GM18507 (cell line): ENCODE measurements around the gene FOXRED1.
A peak's percentile ranks its signal among the peaks of the same experiment; 100 is the strongest.
"Not testable (repeated sequence)": the region's sequence is repeated elsewhere in the genome, so short reads cannot be mapped to it uniquely, and the experiment has no call there.

Experiments
- DNase-seq: peaks from one replicate; pipeline ENCODE4 v3.0.0; 2011; ENCODE audit warnings: low read depth; ENCODE audit not compliant: insufficient read length; ENCODE audit errors: extremely low spot score
- FAIRE-seq: peaks from 2 replicates; lab custom pipeline; 2011; peaks lifted over from hg19 to GRCh38; lab: Jason Lieb, UNC

The FOXRED1 gene

DNA sequence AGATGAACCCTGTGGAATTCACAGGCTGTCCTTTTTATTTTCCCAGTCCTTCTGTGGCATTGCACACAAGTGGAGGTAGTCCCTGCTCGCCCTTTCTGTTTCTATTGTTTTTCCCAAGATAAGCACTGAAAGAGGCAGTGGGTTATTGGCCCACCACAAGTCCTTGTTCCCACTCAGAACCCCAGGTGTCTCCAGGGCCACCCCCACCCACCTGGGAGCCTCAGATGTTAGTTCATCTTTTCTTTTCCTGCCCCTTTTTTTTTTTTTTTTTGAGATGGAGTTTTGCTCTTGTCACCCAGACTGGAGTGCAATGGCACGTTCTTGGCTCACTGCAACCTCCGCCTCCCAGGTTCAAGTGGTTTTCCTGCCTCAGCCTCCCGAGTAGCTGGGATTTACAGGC is 39.8 kb downstream of the FOXRED1 start:
- not testable (repeated sequence) for DNase-seq, FAIRE-seq

DNA sequence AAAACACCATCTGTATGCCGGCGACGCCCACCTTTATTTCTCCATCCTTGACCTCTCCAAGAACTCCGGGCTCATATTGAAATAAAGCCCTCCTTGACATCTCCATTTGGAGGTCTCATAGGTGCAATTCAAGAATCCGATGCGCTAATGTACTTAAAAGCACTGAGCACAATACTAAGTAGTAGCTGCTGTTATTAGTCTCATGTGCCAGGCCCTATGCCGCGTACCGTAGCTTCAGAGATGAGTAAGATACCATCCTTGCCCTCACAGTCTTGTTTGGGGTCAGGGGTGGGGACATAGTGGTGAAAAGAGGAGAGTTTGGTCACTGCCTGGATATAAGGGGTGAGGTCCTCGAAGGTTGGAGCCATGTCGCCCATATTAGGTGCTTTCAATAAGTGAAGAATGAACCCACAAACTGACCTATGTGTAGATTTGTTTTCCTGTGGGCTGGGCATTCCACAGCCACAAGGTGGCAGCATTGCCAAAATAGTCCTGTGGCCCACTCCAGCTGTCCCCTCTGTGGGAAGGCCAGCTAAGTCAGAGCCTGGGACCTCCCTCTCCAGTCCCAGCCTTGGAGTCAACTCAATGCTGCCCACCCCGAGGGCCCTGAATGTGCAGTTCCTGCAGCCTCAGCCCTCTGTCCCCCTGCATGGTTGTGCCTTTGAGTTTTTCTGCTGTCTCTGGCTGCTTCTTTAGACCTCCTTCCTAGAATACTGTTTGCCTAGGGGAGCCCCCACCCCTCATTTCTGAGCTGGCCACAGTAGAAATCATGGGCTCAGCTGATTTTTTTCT is 41.4 kb downstream of the FOXRED1 start:
- DNase-seq, result no peak
- peak; percentile 54 for FAIRE-seq

DNA sequence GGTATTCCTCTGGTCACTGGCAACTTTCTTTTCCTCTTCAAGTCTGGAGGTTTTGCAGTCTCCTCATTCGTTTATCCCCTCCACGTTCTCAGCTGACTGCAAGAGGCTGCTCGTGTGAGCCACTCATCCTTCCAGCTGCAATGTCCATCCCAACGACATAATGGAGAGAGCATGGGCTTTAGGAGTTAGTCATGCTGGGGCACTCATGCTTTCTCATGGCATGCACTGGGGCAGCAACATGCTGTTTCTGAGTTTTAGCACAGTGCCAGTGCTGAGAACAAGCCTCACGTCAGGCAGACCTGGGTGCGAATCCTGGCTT is 42.0 kb downstream of the FOXRED1 start:
- no peak for FAIRE-seq
- DNase-seq, result no peak

DNA sequence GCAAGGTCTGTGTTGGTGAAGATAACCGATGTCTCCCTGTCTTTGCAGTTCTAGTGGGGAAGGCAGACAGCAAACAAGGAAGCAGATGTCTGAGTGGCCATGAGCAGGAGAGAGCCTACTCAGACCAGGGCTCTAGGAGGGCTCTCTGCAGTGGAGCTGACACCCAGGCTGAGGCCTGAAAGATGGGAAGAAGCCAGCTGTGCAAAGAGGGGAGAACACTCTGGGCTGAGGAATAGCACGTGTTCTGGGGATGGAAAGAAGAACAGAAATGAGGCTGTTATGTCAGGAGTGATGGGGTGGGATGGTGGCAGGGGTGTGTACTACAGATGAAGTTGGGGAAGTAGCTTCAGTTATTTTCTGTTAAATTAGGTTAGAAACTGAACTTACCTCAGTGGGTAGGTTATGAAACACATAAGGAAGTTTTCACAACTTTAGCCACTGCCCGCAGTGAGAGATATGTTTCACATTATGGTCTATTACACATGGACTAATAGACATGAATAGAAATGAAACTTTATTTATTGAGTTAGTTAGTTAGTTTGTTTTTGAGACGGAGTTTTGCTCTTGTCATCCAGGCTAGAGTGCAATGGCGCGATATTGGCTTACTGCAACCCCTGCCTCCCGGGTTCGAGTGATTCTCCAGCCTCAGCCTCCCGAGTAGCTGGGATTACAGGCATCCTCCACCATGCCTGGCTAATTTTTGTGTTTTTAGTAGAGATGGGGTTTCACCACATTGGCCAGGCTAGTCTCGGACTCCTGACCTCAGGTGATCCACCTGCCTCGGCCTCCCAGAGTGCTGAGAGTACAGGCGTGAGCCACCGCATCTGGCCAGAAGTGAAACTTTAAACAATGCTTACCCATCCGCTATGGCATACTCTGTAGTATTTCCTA is 42.7 kb downstream of the FOXRED1 start:
- peak; percentile 70 for FAIRE-seq

DNA sequence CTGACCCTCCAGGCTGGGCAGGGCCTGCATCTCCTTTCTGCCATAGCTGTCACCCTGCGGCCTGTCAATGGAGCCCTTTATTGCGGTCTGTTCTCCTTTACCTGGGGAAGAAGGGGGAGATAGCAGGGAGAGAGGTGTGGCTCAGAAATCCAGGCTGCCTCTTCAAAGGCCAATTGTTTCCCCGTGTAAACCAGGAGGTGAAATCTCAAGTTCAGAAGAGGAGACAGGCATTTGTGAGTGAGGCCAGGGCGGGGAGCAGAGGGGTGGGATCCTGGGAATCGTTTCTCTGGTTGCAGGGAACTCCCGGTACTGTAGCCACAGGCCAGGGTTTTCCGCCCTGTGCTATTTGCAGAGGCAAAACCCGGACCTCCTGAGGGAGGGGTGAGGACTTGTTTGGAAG is 44.0 kb downstream of the FOXRED1 start:
- FAIRE-seq (no peak), DNase-seq (no peak)

More for the DNA sequence above, 42.7 kb downstream of the FOXRED1 start:
- DNase-seq, result no peak

DNA sequence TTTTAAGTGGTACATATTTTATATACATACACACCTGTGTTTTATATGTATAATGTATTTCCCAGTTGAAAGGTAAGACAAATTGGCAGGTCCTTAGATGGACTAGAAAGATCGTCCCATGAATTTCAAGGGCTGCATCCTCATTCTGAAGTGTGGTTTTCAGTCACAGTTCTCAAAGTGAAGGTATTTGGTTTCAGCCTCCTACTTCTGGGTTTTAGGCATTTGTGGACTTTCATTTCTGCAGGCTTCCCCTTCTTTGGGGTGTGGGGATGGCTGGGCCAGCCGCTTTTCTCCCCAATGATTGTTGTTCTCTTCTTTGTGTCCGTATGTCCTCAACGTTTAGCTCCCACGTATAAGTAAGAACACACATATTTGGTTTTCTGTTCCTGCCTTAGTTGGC is 44.9 kb downstream of the FOXRED1 start:
- FAIRE-seq (peak; percentile 50), DNase-seq (no peak)

DNA sequence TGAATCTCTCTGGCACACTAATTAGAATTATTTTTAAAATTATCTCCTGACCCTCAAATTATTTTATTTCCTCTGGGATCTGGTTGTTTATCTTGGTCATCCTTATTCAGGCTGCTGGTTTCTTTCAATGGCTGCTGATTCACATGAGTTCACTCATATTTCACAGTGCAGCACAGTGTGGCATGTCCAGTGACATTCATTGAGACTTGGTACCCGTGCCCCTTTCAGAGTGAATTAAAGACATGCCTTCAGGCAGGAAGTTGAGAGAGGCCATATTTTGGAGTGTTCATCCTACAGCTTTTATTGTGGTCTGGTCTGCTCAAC is 48.4 kb downstream of the FOXRED1 start:
- DNase-seq (no peak), FAIRE-seq (no peak)

DNA sequence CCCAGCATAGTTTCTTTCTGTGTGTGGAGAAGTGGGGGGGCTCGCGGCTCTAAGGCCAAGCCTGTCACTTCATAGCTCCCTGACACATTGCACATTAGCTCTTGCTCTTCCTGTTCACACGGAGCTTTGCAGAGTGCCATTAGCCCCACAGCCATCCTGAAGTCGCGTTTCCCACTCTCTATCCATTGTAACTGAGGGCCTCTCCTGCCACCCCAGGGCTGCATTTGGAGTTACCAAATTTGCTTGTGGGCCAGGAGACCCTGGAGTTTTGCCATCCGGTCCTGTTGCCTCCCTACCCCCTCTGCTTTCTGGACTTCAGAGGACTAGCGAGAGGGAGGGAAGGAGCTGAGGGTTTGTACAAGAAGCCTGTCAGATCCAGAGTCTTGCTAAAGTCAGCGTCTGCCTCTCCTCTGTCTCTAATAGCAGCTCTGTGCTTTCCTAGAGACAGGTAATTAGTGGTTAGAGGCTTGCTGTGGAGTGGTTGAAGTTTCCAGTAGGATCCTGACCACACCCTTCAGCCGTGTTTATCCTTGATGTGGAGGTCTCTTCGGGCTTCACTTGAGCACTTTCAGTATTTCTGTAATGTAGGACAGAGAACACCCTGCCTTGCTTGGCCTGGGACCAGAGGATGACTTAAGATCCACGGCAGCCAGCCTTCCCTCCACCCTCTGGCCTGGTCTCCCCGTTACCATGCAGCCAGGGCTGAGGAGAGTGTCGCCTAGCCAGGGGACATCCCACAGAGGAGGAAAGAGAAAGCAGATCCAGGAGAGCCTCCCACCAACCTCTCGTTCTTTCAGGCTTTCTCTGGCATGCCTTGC is 49.0 kb downstream of the FOXRED1 start:
- DNase-seq (no peak), FAIRE-seq (no peak)

DNA sequence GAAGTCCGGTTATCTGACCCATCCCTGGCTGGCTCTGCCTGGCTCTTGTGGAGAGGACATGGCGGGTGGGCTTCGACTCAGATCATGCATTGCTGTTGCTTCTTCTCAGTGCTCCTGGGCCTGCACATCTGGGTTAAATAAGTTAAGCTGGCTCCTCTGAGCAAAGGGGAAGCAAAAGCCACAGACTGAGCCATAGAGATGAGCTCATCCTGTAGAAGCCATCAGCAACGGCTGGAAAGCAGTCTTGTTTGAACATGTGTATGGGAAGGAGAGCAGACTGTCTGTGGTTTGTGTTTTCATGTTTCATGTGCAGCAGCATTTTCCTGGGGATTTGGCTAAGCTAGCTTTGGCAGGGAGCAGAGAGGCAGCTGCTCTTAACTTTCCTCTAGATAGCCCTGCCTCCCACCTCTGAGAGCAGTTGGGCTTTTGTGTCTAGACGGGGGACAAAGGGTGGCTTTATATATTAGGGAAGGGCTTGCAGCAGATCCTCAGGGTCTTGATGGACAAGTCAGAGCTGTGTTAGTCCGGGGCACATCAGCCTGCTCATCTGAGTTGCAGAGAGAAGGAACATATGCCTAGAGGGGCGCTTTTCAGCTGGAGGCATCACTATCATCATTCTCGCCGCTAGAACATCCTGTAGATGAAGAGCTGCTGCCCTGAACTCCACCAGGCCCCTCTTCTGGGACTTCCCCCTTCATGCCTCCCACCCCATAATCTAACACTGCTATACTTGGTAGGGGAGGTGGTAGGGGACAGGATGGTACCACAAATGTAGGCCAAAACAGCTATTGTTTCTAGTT is 49.8 kb downstream of the FOXRED1 start:
- DNase-seq (no peak), FAIRE-seq (peak; percentile 72)

DNA sequence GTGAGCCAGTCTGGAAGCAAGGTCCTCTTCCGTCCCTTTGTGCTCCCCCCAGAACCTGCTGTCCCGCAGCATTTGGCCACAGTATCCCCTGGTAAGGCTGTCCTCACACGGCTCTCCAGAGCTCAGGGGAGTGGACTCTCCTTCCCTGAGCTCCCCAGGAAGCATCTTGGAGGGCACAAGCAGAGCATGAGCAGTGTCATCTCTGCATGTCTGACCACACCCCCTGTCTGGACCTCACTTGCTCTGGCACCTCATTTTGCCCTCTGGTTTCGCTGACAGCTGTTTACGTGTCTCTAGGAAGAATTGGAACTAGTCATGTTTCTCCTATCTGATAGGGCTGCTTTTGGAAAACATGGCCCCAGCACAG is 50.4 kb downstream of the FOXRED1 start:
- FAIRE-seq, result no peak
- DNase-seq, result no peak

DNA sequence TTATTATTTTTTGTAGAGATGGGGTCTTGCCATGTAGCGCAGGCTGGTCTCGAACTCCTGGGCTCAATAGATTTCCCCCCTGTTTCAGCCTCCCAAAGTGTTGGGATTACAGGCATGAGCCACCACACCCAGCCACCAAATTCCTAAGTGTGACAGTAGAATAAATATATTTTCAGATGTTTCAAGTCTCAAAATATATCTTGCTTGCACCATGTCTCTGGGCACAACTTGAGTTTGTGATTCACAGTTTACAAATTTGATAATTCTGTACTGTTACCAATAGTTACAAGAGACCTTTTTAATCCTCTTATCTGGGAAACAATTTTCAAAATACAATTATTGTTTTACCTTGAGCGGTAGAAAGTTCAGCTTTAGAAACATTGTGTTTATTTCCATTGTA is 54.0 kb downstream of the FOXRED1 start:
- DNase-seq, result no peak
- no peak for FAIRE-seq

DNA sequence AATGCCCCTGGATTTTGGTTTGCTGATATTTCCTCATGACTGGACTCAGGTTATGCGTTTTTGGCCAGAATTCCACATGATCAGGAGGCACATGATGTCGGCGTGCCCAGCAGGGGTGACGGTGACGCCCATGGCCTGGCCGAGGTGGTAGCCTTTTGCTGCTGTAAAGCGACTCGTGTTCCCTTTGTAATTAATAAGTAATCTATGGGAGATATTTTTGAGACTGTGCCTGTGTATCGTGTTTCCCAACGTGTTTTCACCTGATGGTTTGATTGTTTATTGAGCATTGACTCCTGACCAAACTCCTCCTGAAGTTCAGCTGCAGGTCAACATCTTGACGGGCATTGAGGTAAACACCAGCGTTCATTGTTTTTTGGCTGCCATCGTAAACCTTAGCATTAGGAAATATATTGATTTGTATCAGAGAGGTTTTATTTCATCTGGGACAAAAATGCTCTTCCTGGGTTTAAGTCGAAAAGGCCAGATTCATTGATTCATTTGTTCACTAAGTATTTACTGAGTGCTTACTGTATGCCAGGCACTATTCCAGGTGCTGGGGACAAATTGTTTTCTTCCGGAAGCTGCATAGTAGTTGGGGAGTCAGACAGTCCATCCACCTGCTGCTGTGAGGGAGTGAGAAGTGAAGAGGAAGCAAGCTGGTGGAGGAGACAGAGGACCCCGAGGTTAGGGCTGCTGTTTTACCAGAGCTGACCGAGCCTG is 58.5 kb downstream of the FOXRED1 start:
- FAIRE-seq (no peak), DNase-seq (no peak)
